CD14-positive monocyte (primary cell): Measurements from ENCODE around the gene FAHD2A. TPM values are rescaled to one million over a fixed set of nuclear protein-coding genes. Genes with fewer than 3 reads are reported as not detected.

ENCODE experiments used
- DNase-seq, 3 donors: peaks; one replicate each; pipeline ENCODE4 v3.0.0-alpha.2; 2011 to 2022
- H2AFZ ChIP-seq: 2 replicates; pipeline ENCODE4 v1.6.0; 2012; ENCODE audit warnings: mild to moderate bottlenecking, low read depth, low read length, inconsistent platforms; ENCODE audit not compliant: insufficient read depth, poor library complexity, severe bottlenecking
- H3K27ac ChIP-seq, 2 donors: 1 replicate in 1 of 2; 2 replicates in 1 of 2; pipeline ENCODE4 v1.5.1; 2012 to 2013; ENCODE audit warnings: low read length in 2 of 2, control low read depth in 1 of 2, inconsistent platforms in 1 of 2, low read depth in 1 of 2, mild to moderate bottlenecking in 1 of 2
- H3K27me3 ChIP-seq, 2 donors: one replicate each; pipeline versions ENCODE4 v1.6.0 to v1.6.1; 2011 to 2013; ENCODE audit warnings: low read length in 2 of 2; ENCODE audit not compliant: control insufficient read depth in 2 of 2, insufficient read depth in 2 of 2
- H3K36me3 ChIP-seq, 2 donors: replicated peaks in 1 of 2; 1 replicate in 1 of 2; 2 replicates in 1 of 2; pipeline versions ENCODE4 v1.5.1 to v1.6.1; 2012 to 2013; ENCODE audit warnings: low read length in 2 of 2, control low read depth in 1 of 2, inconsistent platforms in 1 of 2, mild to moderate bottlenecking in 1 of 2; ENCODE audit not compliant: insufficient read depth in 2 of 2, control insufficient read depth in 1 of 2
- H3K4me1 ChIP-seq, 2 donors: 1 replicate in 1 of 2; 2 replicates in 1 of 2; pipeline versions ENCODE4 v1.5.1 to v1.6.1; 2012 to 2013; ENCODE audit warnings: low read length in 2 of 2, control low read depth in 1 of 2, inconsistent platforms in 1 of 2, mild to moderate bottlenecking in 1 of 2, moderate library complexity in 1 of 2; ENCODE audit not compliant: insufficient read depth in 2 of 2, control insufficient read depth in 1 of 2
- H3K4me2 ChIP-seq: replicated peaks from 2 replicates; pipeline ENCODE3; 2012; ENCODE audit warnings: low read length, moderate library complexity, mild to moderate bottlenecking; ENCODE audit not compliant: poor library complexity, severe bottlenecking; ENCODE audit errors: extremely low read depth
- H3K4me3 ChIP-seq, 3 experiments: fragments of 200-600 bp in 1 of 3; sonication (generic) in 1 of 3; replicated peaks in 1 of 3; 1 replicate in 2 of 3; 2 replicates in 1 of 3; pipeline ENCODE4 v1.5.1; 2011 to 2013; ENCODE audit warnings: low read length in 3 of 3, mild to moderate bottlenecking in 3 of 3, control low read depth in 2 of 3, low read depth in 2 of 3, inconsistent platforms in 1 of 3, moderate library complexity in 1 of 3
- H3K79me2 ChIP-seq: 2 replicates; pipeline ENCODE4 v1.6.0; 2012; ENCODE audit warnings: mild to moderate bottlenecking, control low read depth, inconsistent platforms, low read length, moderate library complexity; ENCODE audit not compliant: insufficient read depth
- H3K9ac ChIP-seq: 2 replicates; pipeline ENCODE4 v1.6.0; 2017; ENCODE audit warnings: low read length, mild to moderate bottlenecking; ENCODE audit not compliant: insufficient read depth, poor library complexity, severe bottlenecking
- H3K9me3 ChIP-seq, 2 donors: replicated peaks in 1 of 2; 1 replicate in 1 of 2; 2 replicates in 1 of 2; pipeline versions ENCODE4 v1.5.1 to v1.6.1; 2012 to 2013; ENCODE audit warnings: low read length in 2 of 2, control low read depth in 1 of 2; ENCODE audit not compliant: control insufficient read depth in 1 of 2, insufficient read depth in 1 of 2
- H4K20me1 ChIP-seq: 2 replicates; pipeline ENCODE4 v1.6.0; 2012; ENCODE audit warnings: mild to moderate bottlenecking, low read length, control low read depth, moderate library complexity; ENCODE audit not compliant: insufficient read depth
- H3K27ac Mint-ChIP-seq, 7 donors: one replicate each; pipeline ENCODE4 v1.8.0; 2020; ENCODE audit warnings: mild to moderate bottlenecking in 7 of 7, mixed read lengths in 7 of 7, moderate library complexity in 6 of 7, inconsistent platforms in 2 of 7
- H3K27me3 Mint-ChIP-seq, 3 donors: one replicate each; pipeline ENCODE4 v1.8.0; 2021 to 2022; ENCODE audit warnings: low read depth in 3 of 3, mild to moderate bottlenecking in 3 of 3, mixed read lengths in 3 of 3, moderate library complexity in 3 of 3, inconsistent platforms in 1 of 3
- H3K36me3 Mint-ChIP-seq, 2 donors: one replicate each; pipeline ENCODE4 v1.8.0; 2020; ENCODE audit warnings: mixed read lengths in 2 of 2, inconsistent platforms in 1 of 2, mild to moderate bottlenecking in 1 of 2
- H3K4me1 Mint-ChIP-seq: one replicate; pipeline ENCODE4 v1.8.0; 2020; ENCODE audit warnings: mild to moderate bottlenecking, mixed read lengths
- H3K4me3 Mint-ChIP-seq, 2 donors: one replicate each; pipeline ENCODE4 v1.8.0; 2020; ENCODE audit warnings: mild to moderate bottlenecking in 2 of 2, mixed read lengths in 2 of 2, moderate library complexity in 1 of 2
- H3K9me3 Mint-ChIP-seq, 7 donors: one replicate each; pipeline ENCODE4 v1.8.0; 2020 to 2022; ENCODE audit warnings: mixed read lengths in 7 of 7, mild to moderate bottlenecking in 6 of 7, moderate library complexity in 6 of 7, inconsistent platforms in 2 of 7
- WGBS: methylation state at CpG from one replicate; pipeline ENCODE4 v1.1.5; 2013; ENCODE audit warnings: missing lambda C conversion rate; ENCODE audit not compliant: insufficient coverage; 5-methylcytosine and 5-hydroxymethylcytosine counted together
- intact Hi-C, 2 donors: fragments of 100-400 bp; cut with micrococcal nuclease; formaldehyde crosslinking; loops; one replicate each; pipeline versions ENCODE4 v1.15.0 to v1.15.1; 2023
- polyA plus RNA-seq, 3 donors: library from polyadenylated mRNA; depleted of rRNA in 1 of 3; unstranded in 2 of 3; stranded (reverse) in 1 of 3; fragments of 300-500 nt in 2 of 3; fragments of >200 nt in 1 of 3; fragmentation: Illumina TruSeq in 2 of 3; gene quantifications; 1 replicate in 2 of 3; 2 replicates in 1 of 3; pipeline ENCODE4 v1.2.3, GENCODE V29; 2012 to 2021
- TF ChIP-seq, protein P1 (sequence below): fragments of 200-600 bp; IDR thresholded peaks from one replicate; pipeline ENCODE4 v1.8.0; 2022; ENCODE audit warnings: antibody characterized with exemption, mild to moderate bottlenecking

Gene FAHD2A
- polyA plus RNA-seq, 3 donors: 9.7 to 17.1 (median 10.5) TPM

- no peaks in the 10 kb centered on the region for H4K20me1 ChIP-seq
- no peak overlapping the region for H3K9ac ChIP-seq
- TF ChIP-seq, protein P1, sequence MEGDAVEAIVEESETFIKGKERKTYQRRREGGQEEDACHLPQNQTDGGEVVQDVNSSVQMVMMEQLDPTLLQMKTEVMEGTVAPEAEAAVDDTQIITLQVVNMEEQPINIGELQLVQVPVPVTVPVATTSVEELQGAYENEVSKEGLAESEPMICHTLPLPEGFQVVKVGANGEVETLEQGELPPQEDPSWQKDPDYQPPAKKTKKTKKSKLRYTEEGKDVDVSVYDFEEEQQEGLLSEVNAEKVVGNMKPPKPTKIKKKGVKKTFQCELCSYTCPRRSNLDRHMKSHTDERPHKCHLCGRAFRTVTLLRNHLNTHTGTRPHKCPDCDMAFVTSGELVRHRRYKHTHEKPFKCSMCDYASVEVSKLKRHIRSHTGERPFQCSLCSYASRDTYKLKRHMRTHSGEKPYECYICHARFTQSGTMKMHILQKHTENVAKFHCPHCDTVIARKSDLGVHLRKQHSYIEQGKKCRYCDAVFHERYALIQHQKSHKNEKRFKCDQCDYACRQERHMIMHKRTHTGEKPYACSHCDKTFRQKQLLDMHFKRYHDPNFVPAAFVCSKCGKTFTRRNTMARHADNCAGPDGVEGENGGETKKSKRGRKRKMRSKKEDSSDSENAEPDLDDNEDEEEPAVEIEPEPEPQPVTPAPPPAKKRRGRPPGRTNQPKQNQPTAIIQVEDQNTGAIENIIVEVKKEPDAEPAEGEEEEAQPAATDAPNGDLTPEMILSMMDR: no peak
- no peaks in the 10 kb centered on the region for H3K9me3 ChIP-seq
- H3K79me2 ChIP-seq: no peaks in the 10 kb centered on the region
- no peaks in the 10 kb centered on the region for H3K4me1 ChIP-seq
- Mint-ChIP-seq H3K4me3 (no peak overlapping the region), H3K4me1 (no peaks in the 10 kb centered on the region), H3K9me3 (peaks cover 0 to 2% (median 0%) of the 10 kb centered on the region in 7 donors), H3K27me3 (peaks cover 1 to 5% (median 2%) of the 10 kb centered on the region in 3 donors), H3K27ac (peak overlapping the region in 1 of 7 donors; percentile 55), H3K36me3 (no peaks in the 10 kb centered on the region)
- no peak for DNase-seq
- no peak overlapping the region for H3K27ac ChIP-seq
- H3K27me3 ChIP-seq: no peaks in the 10 kb centered on the region
- WGBS: 95% methylated on average over 6 of the region's 9 CpGs
- no peak overlapping the region for H3K4me2 ChIP-seq
- no peak overlapping the region for H3K4me3 ChIP-seq
- intact Hi-C loops: no loop called here
- no peaks in the 10 kb centered on the region for H3K36me3 ChIP-seq
- no peak overlapping the region for H2AFZ ChIP-seq
Observed at GRCh38 chr2:95383635-95384027, 18.9 kb upstream of the FAHD2A start.

DNA sequence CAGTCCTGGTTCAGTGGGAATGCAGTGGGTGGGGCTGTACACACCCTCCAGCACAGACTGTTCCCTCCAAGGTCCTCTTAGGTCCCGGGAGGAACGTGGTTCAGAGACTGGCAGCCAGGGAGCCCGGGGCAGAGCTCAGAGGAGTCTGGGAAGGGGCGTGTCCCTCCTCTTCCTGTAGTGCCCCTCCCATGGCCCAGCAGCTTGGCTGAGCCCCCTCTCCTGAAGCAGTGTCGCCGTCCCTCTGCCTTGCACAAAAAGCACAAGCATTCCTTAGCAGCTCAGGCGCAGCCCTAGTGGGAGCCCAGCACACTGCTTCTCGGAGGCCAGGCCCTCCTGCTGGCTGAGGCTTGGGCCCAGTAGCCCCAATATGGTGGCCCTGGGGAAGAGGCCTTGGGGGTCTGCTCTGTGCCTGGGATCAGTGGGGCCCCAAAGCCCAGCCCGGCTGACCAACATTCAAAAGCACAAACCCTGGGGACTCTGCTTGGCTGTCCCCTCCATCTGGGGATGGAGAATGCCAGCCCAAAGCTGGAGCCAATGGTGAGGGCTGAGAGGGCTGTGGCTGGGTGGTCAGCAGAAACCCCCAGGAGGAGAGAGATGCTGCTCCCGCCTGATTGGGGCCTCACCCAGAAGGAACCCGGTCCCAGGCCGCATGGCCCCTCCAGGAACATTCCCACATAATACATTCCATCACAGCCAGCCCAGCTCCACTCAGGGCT is 17.5 kb upstream of the FAHD2A start:
- H3K4me1 ChIP-seq: no peaks in the 10 kb centered on the region
- intact Hi-C loops: no loop called here
- no peak for DNase-seq
- peaks cover 3% of the 10 kb centered on the region for H3K4me1 Mint-ChIP-seq
- H3K4me3 Mint-ChIP-seq: no peak overlapping the region
- no peak overlapping the region for H2AFZ ChIP-seq
- no peak overlapping the region for H3K4me3 ChIP-seq
- TF ChIP-seq, protein P1: no peak
- peaks cover 1 to 4% (median 2%) of the 10 kb centered on the region in 3 donors for H3K27me3 Mint-ChIP-seq
- no peak overlapping the region for H3K27ac ChIP-seq
- H3K27ac Mint-ChIP-seq: no peak overlapping the region
- H3K79me2 ChIP-seq: no peaks in the 10 kb centered on the region
- no peaks in the 10 kb centered on the region for H3K27me3 ChIP-seq
- H3K36me3 Mint-ChIP-seq: no peaks in the 10 kb centered on the region
- no peaks in the 10 kb centered on the region for H4K20me1 ChIP-seq
- peaks cover 0 to under 1% (median 0%) of the 10 kb centered on the region in 7 donors for H3K9me3 Mint-ChIP-seq
- no peak overlapping the region for H3K4me2 ChIP-seq
- no peaks in the 10 kb centered on the region for H3K36me3 ChIP-seq
- 85% methylated on average over 11 of the region's 12 CpGs for WGBS
- H3K9me3 ChIP-seq: no peaks in the 10 kb centered on the region
- no peak overlapping the region for H3K9ac ChIP-seq
